K562 (cell line): ENCODE results near the gene ATP4B. TPM values are rescaled to one million over a fixed set of nuclear protein-coding genes. Genes with fewer than 3 reads are reported as not detected.

ENCODE experiments used
- DPF2 ChIP-seq: fragments of 450-650 bp; IDR thresholded peaks from 2 replicates; pipeline ENCODE4 v1.6.1; 2016
- NEUROD1 ChIP-seq: fragments of 150-350 bp; IDR thresholded peaks from 2 replicates; pipeline ENCODE4 v1.6.1; 2014; ENCODE audit warnings: borderline replicate concordance, low read length, low read depth; ENCODE audit not compliant: partially characterized antibody
- TRIM24 ChIP-seq, 2 experiments: fragments of 450-650 bp; IDR thresholded peaks; 2 replicates each; pipeline ENCODE4 v1.6.1; 2016
- ZBTB1 ChIP-seq: sonication (generic); formaldehyde crosslinking; IDR thresholded peaks from 2 replicates; pipeline ENCODE4 v1.8.1; 2023; ENCODE audit warnings: missing genetic modification reagents, low read depth, mild to moderate bottlenecking, borderline replicate concordance
- ZNF76 ChIP-seq: fragments of 250-450 bp; sonication (Bioruptor Pico); IDR thresholded peaks from 2 replicates; pipeline ENCODE4 v1.4.0; 2020; ENCODE audit warnings: mild to moderate bottlenecking, moderate library complexity, borderline replicate concordance
- polyA plus RNA-seq, 8 experiments: library from polyadenylated mRNA; depleted of rRNA in 4 of 8; stranded (reverse) in 5 of 8; unstranded in 3 of 8; fragments of >200 nt; fragmentation: Nextera tagmentation in 2 of 8; fragmentation: Illumina TruSeq in 1 of 8; extraction: Ambion mirVana in 2 of 8; extraction: Trizol in 1 of 8; gene quantifications; 2 replicates each; pipeline versions ENCODE4 v1.2.1 to v1.2.3, GENCODE V29; 2011 to 2014; ENCODE audit warnings: inconsistent platforms in 1 of 8, missing spikeins in 1 of 8
- total RNA-seq, 7 experiments: library from RNA; depleted of rRNA in 6 of 7; stranded (reverse); fragments of >200 nt in 6 of 7; fragmentation: Illumina TruSeq in 2 of 7; extraction: Trizol in 2 of 7; gene quantifications; 2 replicates each; pipeline versions ENCODE4 v1.2.1 to v1.2.3, GENCODE V29; 2011 to 2021; ENCODE audit warnings: low replicate concordance in 1 of 7
- TF ChIP-seq, protein P1 (sequence below), 2 experiments: fragments of 450-650 bp in 1 of 2; sonication (generic) in 1 of 2; formaldehyde crosslinking in 1 of 2; IDR thresholded peaks; 2 replicates each; pipeline versions ENCODE4 v1.7.1 to v1.9.0; 2016 to 2022; ENCODE audit warnings: inconsistent platforms in 1 of 2, mild to moderate bottlenecking in 1 of 2, missing genetic modification reagents in 1 of 2

Gene ATP4B
- total and polyA plus RNA-seq, 9 of the 15 experiments (the other 6 are each of a cell fraction or from before 2014, with no cell fraction given), result not detected

DNA sequence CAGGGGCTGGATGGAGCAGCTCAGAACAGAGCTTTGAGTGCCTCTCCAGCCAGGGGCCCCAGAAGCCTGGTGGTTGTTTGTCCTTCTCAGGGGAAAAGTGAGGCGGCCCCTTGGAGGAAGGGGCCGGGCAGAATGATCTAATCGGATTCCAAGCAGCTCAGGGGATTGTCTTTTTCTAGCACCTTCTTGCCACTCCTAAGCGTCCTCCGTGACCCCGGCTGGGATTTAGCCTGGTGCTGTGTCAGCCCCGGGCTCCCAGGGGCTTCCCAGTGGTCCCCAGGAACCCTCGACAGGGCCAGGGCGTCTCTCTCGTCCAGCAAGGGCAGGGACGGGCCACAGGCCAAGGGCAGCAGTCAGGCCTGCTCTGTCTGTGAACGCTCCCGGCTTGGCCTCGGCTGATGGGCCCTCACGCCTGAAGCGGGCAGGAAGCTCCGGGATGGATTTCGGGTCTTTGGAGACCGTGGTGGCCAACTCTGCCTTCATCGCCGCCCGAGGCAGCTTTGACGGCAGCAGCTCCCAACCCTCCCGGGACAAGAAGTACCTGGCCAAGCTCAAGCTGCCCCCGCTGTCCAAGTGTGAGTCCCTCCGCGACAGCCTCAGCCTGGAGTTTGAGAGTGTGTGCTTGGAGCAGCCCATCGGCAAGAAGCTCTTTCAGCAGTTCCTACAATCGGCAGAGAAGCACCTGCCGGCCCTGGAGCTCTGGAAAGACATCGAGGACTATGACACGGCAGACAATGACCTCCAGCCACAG, 9.1 kb upstream of the ATP4B start, which contains the start of gene GRK1 (continued):
- TF ChIP-seq, protein P1, sequence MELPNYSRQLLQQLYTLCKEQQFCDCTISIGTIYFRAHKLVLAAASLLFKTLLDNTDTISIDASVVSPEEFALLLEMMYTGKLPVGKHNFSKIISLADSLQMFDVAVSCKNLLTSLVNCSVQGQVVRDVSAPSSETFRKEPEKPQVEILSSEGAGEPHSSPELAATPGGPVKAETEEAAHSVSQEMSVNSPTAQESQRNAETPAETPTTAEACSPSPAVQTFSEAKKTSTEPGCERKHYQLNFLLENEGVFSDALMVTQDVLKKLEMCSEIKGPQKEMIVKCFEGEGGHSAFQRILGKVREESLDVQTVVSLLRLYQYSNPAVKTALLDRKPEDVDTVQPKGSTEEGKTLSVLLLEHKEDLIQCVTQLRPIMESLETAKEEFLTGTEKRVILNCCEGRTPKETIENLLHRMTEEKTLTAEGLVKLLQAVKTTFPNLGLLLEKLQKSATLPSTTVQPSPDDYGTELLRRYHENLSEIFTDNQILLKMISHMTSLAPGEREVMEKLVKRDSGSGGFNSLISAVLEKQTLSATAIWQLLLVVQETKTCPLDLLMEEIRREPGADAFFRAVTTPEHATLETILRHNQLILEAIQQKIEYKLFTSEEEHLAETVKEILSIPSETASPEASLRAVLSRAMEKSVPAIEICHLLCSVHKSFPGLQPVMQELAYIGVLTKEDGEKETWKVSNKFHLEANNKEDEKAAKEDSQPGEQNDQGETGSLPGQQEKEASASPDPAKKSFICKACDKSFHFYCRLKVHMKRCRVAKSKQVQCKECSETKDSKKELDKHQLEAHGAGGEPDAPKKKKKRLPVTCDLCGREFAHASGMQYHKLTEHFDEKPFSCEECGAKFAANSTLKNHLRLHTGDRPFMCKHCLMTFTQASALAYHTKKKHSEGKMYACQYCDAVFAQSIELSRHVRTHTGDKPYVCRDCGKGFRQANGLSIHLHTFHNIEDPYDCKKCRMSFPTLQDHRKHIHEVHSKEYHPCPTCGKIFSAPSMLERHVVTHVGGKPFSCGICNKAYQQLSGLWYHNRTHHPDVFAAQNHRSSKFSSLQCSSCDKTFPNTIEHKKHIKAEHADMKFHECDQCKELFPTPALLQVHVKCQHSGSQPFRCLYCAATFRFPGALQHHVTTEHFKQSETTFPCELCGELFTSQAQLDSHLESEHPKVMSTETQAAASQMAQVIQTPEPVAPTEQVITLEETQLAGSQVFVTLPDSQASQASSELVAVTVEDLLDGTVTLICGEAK (IDR thresholded peaks at IDR 0.05), result no peak
- TF ChIP-seq, protein P1 (CRISPR knock-in tag; IDR thresholded peaks at IDR 0.05), result no peak
- TF ChIP-seq ZNF76 (CRISPR knock-in tag) (no peak), ZBTB1 (CRISPR knock-in tag) (no peak), DPF2 (no peak), TRIM24 (IDR thresholded peaks at IDR 0.05) (no peak), NEUROD1 (no peak)
